Measurements from ENCODE around the gene SLC6A11.
A peak's percentile ranks its signal among the peaks of the same experiment; 100 is the strongest.

The SLC6A11 gene

GRCh38 chr3:10977892-10978510 lies 162.0 kb downstream of the SLC6A11 start:
- no peak overlapping the region for H3K4me3 ChIP-seq (ENCODE audit: low read depth, low read length)
- DNase-seq (ENCODE audit: low read depth) = no peak
- no peak for TF ChIP-seq CTCF (IDR thresholded peaks at IDR 0.05; ENCODE audit: control insufficient read depth, extremely low read depth, insufficient read depth)

DNA sequence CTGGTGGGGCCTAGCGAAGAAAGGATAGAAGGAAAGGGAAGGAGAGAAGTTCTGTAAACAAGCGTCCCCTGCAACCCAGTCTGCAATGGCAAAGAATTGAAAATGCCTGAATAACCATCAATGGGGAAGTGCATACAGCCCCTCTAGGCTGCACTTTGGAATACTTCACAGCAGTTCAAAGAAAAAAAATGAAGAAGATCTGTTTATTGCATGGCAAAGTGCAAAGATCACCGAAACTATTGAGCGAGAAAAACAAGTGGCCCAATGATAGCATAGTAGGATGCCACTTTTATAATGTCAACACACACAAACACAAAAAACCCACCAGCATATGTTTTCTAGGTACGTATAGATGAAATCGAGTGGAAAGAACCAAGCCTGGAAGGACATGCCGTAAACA lies 162.9 kb downstream of the SLC6A11 start:
- no peak for TF ChIP-seq CTCF (IDR thresholded peaks at IDR 0.05; ENCODE audit: control insufficient read depth, extremely low read depth, insufficient read depth)
- no peak for DNase-seq (ENCODE audit: low read depth)
- H3K4me3 ChIP-seq (ENCODE audit: low read depth, low read length) = no peak overlapping the region

DNA sequence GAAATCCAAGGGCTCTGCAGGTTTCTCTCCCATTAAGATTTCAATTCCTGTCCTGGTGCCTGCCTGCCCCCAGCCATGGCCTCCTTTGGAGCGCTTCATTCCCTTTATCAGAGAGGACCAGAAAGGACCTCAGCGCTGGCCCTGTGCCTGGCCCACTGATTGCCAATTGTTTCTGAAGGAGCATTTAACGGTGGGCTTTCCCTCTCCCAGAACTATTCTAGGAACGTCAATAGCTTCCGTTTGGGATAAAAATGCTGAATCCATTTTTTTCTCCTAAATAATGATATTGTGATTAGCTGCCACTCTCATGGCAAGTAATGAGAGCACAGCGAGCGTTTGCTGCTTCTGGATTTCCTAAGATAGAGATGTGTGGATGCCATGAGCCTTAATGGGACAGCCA lies 164.3 kb downstream of the SLC6A11 start:
- H3K4me3 ChIP-seq (ENCODE audit: low read depth, low read length) = no peak overlapping the region
- no peak for DNase-seq (ENCODE audit: low read depth)
- no peak for TF ChIP-seq CTCF (IDR thresholded peaks at IDR 0.05; ENCODE audit: control insufficient read depth, extremely low read depth, insufficient read depth)

DNA sequence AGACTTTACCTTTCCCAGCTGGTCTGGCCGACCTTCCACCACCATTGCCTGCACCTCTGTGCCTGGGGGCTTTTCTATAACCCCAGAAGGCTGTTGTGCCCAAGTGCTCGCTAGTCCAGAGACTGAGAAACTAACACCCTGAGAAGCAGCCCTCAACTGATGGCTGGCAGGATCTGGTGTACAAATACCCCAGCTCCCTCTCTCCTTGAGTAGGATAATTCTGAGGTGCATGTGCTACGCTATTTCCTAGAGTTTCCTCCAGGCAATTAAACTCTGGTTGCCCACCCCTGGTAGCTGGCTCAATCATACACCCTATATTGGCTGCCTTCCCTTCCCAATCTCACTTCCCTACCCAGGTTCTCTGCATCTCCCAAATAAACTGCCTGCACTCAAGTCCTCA lies 165.0 kb downstream of the SLC6A11 start:
- TF ChIP-seq CTCF (IDR thresholded peaks at IDR 0.05; ENCODE audit: control insufficient read depth, extremely low read depth, insufficient read depth) = no peak
- DNase-seq (ENCODE audit: low read depth) = no peak
- no peak overlapping the region for H3K4me3 ChIP-seq (ENCODE audit: low read depth, low read length)

DNA sequence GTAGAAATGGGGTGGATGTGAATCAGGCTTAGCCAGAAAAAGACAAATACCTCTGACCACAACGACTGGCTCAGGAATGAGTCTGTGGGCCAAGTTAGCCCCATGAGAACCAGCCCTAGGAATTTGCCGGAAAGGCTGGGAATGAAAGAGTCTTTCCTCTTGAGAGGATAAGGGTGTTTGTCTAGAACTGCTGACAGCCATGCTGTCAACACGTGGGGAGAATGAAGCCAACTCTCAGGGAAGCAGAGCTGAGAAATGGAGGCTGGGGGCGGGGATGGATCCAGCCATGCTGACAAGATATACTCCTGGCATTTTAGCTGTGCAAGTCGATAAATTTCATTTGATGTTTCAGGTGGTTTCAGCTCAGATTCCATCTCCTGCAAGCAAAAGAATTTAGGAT lies 165.9 kb downstream of the SLC6A11 start:
- no peak overlapping the region for H3K4me3 ChIP-seq (ENCODE audit: low read depth, low read length)
- TF ChIP-seq CTCF (IDR thresholded peaks at IDR 0.05; ENCODE audit: control insufficient read depth, extremely low read depth, insufficient read depth) = no peak
- DNase-seq (ENCODE audit: low read depth) = no peak

GRCh38 chr3:10982782-10983181 lies 166.8 kb downstream of the SLC6A11 start:
- peak; percentile 22 for DNase-seq (ENCODE audit: low read depth)
- no peak overlapping the region for H3K4me3 ChIP-seq (ENCODE audit: low read depth, low read length)
- TF ChIP-seq CTCF (IDR thresholded peaks at IDR 0.05; ENCODE audit: control insufficient read depth, extremely low read depth, insufficient read depth) = no peak

DNA sequence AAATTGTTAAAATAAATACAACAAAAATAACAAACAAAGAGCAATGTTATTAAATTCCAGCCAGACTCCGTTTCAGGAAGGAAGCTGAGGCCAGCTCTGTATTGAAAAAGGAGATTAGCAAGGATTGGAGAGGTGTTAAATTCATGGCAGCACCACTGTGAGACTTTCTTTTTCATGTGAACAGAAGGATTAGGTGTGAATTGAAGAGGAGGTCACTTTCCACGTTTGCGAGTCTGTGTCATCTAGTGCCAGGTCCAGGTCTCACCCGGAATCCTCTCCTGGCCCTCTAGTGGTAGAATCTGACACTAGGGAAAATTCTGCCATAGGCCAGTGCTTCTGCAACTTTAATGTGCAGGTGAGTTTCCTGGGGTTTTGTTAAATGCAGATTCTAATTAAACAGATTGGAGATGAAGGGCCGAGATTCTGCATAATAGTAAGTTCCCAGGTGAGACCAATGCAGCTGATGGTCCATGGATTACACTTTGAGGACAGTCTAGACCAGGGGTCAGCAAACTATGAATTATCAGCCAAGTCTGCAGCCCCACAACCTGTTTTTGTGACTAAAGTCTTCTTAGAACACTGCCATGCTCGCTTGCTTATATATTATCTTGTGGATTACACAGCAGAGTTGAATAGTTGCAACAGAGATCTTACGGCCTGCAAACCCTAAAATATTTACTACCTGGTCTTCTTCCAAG lies 167.3 kb downstream of the SLC6A11 start:
- no peak overlapping the region for H3K4me3 ChIP-seq (ENCODE audit: low read depth, low read length)
- peak; percentile 83 for TF ChIP-seq CTCF (IDR thresholded peaks at IDR 0.05; ENCODE audit: control insufficient read depth, extremely low read depth, insufficient read depth)
- DNase-seq (ENCODE audit: low read depth) = peak; percentile 39
